ENCODE data around the gene INHBE. TPM values are rescaled to one million over a fixed set of nuclear protein-coding genes. Genes with fewer than 3 reads are reported as not detected.

INHBE gene
- total and polyA plus RNA-seq, 2 of the 8 experiments (the other 6 are each of a cell fraction or from before 2014, with no cell fraction given), result 10.2 to 18.8 TPM

- TF ChIP-seq, protein P1, sequence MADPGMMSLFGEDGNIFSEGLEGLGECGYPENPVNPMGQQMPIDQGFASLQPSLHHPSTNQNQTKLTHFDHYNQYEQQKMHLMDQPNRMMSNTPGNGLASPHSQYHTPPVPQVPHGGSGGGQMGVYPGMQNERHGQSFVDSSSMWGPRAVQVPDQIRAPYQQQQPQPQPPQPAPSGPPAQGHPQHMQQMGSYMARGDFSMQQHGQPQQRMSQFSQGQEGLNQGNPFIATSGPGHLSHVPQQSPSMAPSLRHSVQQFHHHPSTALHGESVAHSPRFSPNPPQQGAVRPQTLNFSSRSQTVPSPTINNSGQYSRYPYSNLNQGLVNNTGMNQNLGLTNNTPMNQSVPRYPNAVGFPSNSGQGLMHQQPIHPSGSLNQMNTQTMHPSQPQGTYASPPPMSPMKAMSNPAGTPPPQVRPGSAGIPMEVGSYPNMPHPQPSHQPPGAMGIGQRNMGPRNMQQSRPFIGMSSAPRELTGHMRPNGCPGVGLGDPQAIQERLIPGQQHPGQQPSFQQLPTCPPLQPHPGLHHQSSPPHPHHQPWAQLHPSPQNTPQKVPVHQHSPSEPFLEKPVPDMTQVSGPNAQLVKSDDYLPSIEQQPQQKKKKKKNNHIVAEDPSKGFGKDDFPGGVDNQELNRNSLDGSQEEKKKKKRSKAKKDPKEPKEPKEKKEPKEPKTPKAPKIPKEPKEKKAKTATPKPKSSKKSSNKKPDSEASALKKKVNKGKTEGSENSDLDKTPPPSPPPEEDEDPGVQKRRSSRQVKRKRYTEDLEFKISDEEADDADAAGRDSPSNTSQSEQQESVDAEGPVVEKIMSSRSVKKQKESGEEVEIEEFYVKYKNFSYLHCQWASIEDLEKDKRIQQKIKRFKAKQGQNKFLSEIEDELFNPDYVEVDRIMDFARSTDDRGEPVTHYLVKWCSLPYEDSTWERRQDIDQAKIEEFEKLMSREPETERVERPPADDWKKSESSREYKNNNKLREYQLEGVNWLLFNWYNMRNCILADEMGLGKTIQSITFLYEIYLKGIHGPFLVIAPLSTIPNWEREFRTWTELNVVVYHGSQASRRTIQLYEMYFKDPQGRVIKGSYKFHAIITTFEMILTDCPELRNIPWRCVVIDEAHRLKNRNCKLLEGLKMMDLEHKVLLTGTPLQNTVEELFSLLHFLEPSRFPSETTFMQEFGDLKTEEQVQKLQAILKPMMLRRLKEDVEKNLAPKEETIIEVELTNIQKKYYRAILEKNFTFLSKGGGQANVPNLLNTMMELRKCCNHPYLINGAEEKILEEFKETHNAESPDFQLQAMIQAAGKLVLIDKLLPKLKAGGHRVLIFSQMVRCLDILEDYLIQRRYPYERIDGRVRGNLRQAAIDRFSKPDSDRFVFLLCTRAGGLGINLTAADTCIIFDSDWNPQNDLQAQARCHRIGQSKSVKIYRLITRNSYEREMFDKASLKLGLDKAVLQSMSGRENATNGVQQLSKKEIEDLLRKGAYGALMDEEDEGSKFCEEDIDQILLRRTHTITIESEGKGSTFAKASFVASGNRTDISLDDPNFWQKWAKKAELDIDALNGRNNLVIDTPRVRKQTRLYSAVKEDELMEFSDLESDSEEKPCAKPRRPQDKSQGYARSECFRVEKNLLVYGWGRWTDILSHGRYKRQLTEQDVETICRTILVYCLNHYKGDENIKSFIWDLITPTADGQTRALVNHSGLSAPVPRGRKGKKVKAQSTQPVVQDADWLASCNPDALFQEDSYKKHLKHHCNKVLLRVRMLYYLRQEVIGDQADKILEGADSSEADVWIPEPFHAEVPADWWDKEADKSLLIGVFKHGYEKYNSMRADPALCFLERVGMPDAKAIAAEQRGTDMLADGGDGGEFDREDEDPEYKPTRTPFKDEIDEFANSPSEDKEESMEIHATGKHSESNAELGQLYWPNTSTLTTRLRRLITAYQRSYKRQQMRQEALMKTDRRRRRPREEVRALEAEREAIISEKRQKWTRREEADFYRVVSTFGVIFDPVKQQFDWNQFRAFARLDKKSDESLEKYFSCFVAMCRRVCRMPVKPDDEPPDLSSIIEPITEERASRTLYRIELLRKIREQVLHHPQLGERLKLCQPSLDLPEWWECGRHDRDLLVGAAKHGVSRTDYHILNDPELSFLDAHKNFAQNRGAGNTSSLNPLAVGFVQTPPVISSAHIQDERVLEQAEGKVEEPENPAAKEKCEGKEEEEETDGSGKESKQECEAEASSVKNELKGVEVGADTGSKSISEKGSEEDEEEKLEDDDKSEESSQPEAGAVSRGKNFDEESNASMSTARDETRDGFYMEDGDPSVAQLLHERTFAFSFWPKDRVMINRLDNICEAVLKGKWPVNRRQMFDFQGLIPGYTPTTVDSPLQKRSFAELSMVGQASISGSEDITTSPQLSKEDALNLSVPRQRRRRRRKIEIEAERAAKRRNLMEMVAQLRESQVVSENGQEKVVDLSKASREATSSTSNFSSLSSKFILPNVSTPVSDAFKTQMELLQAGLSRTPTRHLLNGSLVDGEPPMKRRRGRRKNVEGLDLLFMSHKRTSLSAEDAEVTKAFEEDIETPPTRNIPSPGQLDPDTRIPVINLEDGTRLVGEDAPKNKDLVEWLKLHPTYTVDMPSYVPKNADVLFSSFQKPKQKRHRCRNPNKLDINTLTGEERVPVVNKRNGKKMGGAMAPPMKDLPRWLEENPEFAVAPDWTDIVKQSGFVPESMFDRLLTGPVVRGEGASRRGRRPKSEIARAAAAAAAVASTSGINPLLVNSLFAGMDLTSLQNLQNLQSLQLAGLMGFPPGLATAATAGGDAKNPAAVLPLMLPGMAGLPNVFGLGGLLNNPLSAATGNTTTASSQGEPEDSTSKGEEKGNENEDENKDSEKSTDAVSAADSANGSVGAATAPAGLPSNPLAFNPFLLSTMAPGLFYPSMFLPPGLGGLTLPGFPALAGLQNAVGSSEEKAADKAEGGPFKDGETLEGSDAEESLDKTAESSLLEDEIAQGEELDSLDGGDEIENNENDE (IDR thresholded peaks at IDR 0.05; ENCODE audit: insufficient replicate concordance, low read length), result no peak
- no peak for TF ChIP-seq ATF3 (IDR thresholded peaks at IDR 0.05; ENCODE audit: insufficient read depth, low read depth, low read length)
- no peak for TF ChIP-seq BRCA1 (IDR thresholded peaks at IDR 0.05; ENCODE audit: low read depth, low read length)
- no peak for TF ChIP-seq KDM5A (IDR thresholded peaks at IDR 0.05; ENCODE audit: low read length)
- no peak for TF ChIP-seq ATF2 (IDR thresholded peaks at IDR 0.05; ENCODE audit: low read length)
- no peak for TF ChIP-seq EZH2 (IDR thresholded peaks at IDR 0.05; ENCODE audit: low read depth, low read length, severe bottlenecking)
- no peak for TF ChIP-seq ZNF274 (IDR thresholded peaks at IDR 0.05; ENCODE audit: borderline replicate concordance, extremely low read depth, low read length)
These were observed 43.5 kb downstream of the INHBE start (continued) for GRCh38 chr12:57498571-57498970.
